Ishikawa (cell line): ENCODE measurements around the gene MINDY3.

Experiments
- CEBPB ChIP-seq: IDR thresholded peaks from 2 replicates; pipeline ENCODE4 v1.6.1; 2012
- CREB1 ChIP-seq: IDR thresholded peaks from 2 replicates; pipeline ENCODE4 v1.6.1; 2012; ENCODE audit warnings: low read depth
- EGR1 ChIP-seq: IDR thresholded peaks from 2 replicates; pipeline ENCODE4 v1.6.1; 2012
- EP300 ChIP-seq: IDR thresholded peaks from 2 replicates; pipeline ENCODE4 v1.6.1; 2012; ENCODE audit warnings: borderline replicate concordance
- FOXM1 ChIP-seq: IDR thresholded peaks from 2 replicates; pipeline ENCODE4 v1.6.1; 2012; ENCODE audit warnings: low read depth, borderline replicate concordance
- MAX ChIP-seq: IDR thresholded peaks from 2 replicates; pipeline ENCODE4 v1.6.1; 2012
- NFIC ChIP-seq: IDR thresholded peaks from 2 replicates; pipeline ENCODE4 v1.6.1; 2012
- RAD21 ChIP-seq: IDR thresholded peaks from 2 replicates; pipeline ENCODE4 v1.6.1; 2012; ENCODE audit warnings: low read depth
- TAF1 ChIP-seq: IDR thresholded peaks from 2 replicates; pipeline ENCODE4 v1.6.1; 2012; ENCODE audit warnings: low read depth, mild to moderate bottlenecking
- TCF12 ChIP-seq: IDR thresholded peaks from 2 replicates; pipeline ENCODE4 v1.6.1; 2012; ENCODE audit warnings: low read depth
- TEAD4 ChIP-seq: IDR thresholded peaks from 2 replicates; pipeline ENCODE4 v1.6.1; 2012
- YY1 ChIP-seq: IDR thresholded peaks from 2 replicates; pipeline ENCODE4 v1.6.1; 2012; ENCODE audit warnings: low read depth
- ZBTB7A ChIP-seq: IDR thresholded peaks from 2 replicates; pipeline ENCODE4 v1.6.1; 2012; ENCODE audit warnings: low read depth
- TF ChIP-seq, protein P1 (sequence below): IDR thresholded peaks from 2 replicates; pipeline ENCODE4 v1.6.1; 2012; ENCODE audit warnings: low read depth, mild to moderate bottlenecking
- TF ChIP-seq, protein P2 (sequence below): IDR thresholded peaks from 2 replicates; pipeline ENCODE4 v1.6.1; 2012

Gene MINDY3

DNA sequence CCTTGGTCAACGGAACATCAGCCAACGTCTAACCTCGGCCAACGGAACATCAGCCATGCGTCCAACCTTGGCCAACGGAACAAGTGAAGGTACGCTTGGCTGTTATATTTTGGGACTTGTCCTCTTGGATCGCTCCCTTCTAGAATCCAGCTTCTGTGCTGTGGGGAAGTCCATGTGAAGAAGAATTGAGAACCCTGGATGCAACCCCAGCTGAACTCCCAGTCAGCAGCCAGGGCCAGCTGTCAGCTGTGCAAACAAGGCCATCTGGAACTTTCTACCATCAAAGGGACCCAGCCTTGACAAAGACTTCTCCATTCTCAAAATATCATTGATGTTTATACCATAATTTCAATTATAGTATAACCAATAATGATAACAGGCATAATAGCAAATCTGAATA lies 97.3 kb downstream of the MINDY3 start:
- TF ChIP-seq ZBTB7A = no peak
- no peak for TF ChIP-seq CREB1
- TF ChIP-seq TAF1 = no peak
- TF ChIP-seq, protein P1, sequence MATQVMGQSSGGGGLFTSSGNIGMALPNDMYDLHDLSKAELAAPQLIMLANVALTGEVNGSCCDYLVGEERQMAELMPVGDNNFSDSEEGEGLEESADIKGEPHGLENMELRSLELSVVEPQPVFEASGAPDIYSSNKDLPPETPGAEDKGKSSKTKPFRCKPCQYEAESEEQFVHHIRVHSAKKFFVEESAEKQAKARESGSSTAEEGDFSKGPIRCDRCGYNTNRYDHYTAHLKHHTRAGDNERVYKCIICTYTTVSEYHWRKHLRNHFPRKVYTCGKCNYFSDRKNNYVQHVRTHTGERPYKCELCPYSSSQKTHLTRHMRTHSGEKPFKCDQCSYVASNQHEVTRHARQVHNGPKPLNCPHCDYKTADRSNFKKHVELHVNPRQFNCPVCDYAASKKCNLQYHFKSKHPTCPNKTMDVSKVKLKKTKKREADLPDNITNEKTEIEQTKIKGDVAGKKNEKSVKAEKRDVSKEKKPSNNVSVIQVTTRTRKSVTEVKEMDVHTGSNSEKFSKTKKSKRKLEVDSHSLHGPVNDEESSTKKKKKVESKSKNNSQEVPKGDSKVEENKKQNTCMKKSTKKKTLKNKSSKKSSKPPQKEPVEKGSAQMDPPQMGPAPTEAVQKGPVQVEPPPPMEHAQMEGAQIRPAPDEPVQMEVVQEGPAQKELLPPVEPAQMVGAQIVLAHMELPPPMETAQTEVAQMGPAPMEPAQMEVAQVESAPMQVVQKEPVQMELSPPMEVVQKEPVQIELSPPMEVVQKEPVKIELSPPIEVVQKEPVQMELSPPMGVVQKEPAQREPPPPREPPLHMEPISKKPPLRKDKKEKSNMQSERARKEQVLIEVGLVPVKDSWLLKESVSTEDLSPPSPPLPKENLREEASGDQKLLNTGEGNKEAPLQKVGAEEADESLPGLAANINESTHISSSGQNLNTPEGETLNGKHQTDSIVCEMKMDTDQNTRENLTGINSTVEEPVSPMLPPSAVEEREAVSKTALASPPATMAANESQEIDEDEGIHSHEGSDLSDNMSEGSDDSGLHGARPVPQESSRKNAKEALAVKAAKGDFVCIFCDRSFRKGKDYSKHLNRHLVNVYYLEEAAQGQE = no peak
- TF ChIP-seq EP300 = no peak
- TF ChIP-seq FOXM1 = no peak
- no peak for TF ChIP-seq TCF12
- no peak for TF ChIP-seq EGR1
- TF ChIP-seq RAD21 = no peak
- no peak for TF ChIP-seq NFIC
- no peak for TF ChIP-seq TEAD4
- TF ChIP-seq CEBPB = no peak
- no peak for TF ChIP-seq MAX
- TF ChIP-seq, protein P2, sequence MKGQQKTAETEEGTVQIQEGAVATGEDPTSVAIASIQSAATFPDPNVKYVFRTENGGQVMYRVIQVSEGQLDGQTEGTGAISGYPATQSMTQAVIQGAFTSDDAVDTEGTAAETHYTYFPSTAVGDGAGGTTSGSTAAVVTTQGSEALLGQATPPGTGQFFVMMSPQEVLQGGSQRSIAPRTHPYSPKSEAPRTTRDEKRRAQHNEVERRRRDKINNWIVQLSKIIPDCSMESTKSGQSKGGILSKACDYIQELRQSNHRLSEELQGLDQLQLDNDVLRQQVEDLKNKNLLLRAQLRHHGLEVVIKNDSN = no peak
- TF ChIP-seq YY1 = no peak

DNA sequence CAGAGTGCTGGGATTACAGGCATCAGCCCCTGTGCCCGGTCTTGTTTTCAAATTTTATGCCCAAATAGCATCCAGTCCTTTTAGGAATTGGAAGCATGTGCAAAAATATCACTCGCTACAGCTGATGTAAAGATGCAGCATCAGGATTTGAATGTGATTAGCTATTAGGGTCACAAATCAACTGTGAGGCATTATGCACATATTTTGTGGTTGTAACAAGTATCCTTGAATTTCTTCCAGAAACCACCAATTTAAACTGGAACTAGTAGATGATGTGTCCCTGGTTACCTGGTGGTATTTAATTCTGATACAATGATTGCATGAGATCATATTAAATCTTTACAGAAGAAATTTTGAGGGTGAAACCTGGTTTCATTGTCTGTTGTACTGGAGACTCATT lies 99.6 kb downstream of the MINDY3 start:
- TF ChIP-seq CREB1 (no peak), EGR1 (no peak), TAF1 (no peak)

- TF ChIP-seq NFIC (no peak), MAX (no peak)
These were observed 101.0 kb downstream of the MINDY3 start for GRCh38 chr10:15759265-15759664.

DNA sequence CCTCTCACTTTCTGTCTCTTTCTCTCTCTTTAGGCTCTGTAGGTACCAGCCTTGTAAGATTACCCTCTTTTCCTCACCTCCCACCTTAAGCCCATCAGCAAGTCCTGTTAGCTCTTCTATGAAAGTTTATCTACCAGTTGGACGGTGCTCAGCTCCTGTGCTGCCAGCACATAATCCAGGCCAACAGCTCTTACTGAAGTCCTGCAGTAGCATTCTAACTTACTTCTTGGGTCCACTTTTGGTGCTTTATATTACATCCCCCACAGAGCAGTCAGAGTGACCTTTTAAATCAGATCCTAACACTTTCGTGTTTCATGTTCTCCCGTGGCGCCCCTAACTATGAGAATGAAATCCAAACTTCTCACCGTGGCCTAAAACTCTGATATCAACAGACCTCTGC lies 101.7 kb downstream of the MINDY3 start:
- TF ChIP-seq TAF1 (no peak), FOXM1 (no peak)

- TF ChIP-seq ZBTB7A = no peak
- TF ChIP-seq RAD21 = no peak
- TF ChIP-seq FOXM1 = no peak
- TF ChIP-seq EP300 = no peak
- no peak for TF ChIP-seq TAF1
- no peak for TF ChIP-seq TCF12
- no peak for TF ChIP-seq MAX
- TF ChIP-seq TEAD4 = no peak
- TF ChIP-seq, protein P2 = no peak
- no peak for TF ChIP-seq CREB1
- TF ChIP-seq NFIC = no peak
- TF ChIP-seq EGR1 = no peak
- TF ChIP-seq YY1 = no peak
- TF ChIP-seq CEBPB = no peak
- TF ChIP-seq, protein P1 = no peak
These were observed 105.4 kb downstream of the MINDY3 start for GRCh38 chr10:15754937-15755336.

DNA sequence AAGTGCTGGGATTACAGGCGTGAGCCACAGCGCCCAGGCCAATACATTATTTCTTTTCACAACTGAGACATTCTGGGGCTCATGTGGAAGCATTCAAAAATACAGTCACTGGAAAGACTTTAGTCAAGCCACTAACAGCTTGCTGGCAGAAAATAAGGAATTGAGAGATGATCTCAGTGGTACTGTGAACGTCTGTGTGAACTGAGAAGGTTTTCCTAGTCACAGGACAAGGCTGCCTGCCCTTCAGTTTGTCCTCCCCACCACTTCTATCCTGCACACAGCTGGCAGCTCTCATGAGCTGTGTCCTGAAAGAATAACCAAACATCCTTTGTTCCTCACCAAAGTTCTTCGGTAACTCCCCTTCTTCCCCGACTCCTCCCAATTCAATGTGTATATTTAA lies 109.3 kb downstream of the MINDY3 start:
- TF ChIP-seq TCF12 (no peak), TAF1 (no peak), FOXM1 (no peak), ZBTB7A (no peak), CREB1 (no peak), YY1 (no peak)
- TF ChIP-seq, protein P1 = no peak
- TF ChIP-seq, protein P2 = no peak
